SK-N-SH treated with all-trans-retinoic acid at 6 μM for 48 hours (cell line): ENCODE data around the gene GPC6.

ENCODE experiments used
- ATAC-seq: fragments of 200-7000 bp; cut with Tn5 transposase; 3 replicates; pipeline ENCODE4 v1.9.1; 2020; ENCODE audit warnings: mild to moderate bottlenecking, moderate library complexity
- ARNTL ChIP-seq: fragments of 450-650 bp; formaldehyde crosslinking; IDR thresholded peaks from 2 replicates; pipeline ENCODE4 v1.5.0; 2020; ENCODE audit warnings: low read depth, mild to moderate bottlenecking, moderate library complexity, borderline replicate concordance
- BACH2 ChIP-seq: fragments of 250-450 bp; sonication (Bioruptor Pico); IDR thresholded peaks from 2 replicates; pipeline ENCODE4 v1.9.0; 2021; ENCODE audit warnings: mild to moderate bottlenecking, borderline replicate concordance
- CSDC2 ChIP-seq: fragments of 250-450 bp; sonication (Bioruptor Pico); IDR thresholded peaks from 2 replicates; pipeline ENCODE4 v1.5.0; 2020; ENCODE audit warnings: mild to moderate bottlenecking, moderate library complexity
- CSRNP3 ChIP-seq: fragments of 250-450 bp; sonication (Bioruptor Pico); IDR thresholded peaks from 2 replicates; pipeline ENCODE4 v1.5.1; 2021; ENCODE audit warnings: mild to moderate bottlenecking, moderate library complexity
- GLIS3 ChIP-seq: fragments of 250-450 bp; sonication (Bioruptor Pico); IDR thresholded peaks from 2 replicates; pipeline ENCODE4 v1.5.0; 2020; ENCODE audit warnings: mild to moderate bottlenecking, moderate library complexity
- ISL1 ChIP-seq: fragments of 250-450 bp; sonication (Bioruptor Pico); IDR thresholded peaks from 2 replicates; pipeline ENCODE4 v2.1.2; 2022; ENCODE audit warnings: mild to moderate bottlenecking, moderate library complexity
- OSR1 ChIP-seq: fragments of 250-450 bp; sonication (Bioruptor Pico); IDR thresholded peaks from 2 replicates; pipeline ENCODE4 v1.8.0; 2022; ENCODE audit warnings: moderate library complexity, mild to moderate bottlenecking, inconsistent platforms
- POU6F1 ChIP-seq: fragments of 250-450 bp; sonication (Bioruptor Pico); IDR thresholded peaks from 2 replicates; pipeline ENCODE4 v1.8.0; 2021; ENCODE audit warnings: low read depth, mild to moderate bottlenecking, moderate library complexity, borderline replicate concordance
- PPARA ChIP-seq: fragments of 250-450 bp; sonication (Bioruptor Pico); IDR thresholded peaks from 2 replicates; pipeline ENCODE4 v1.5.0; 2020; ENCODE audit warnings: mild to moderate bottlenecking, borderline replicate concordance
- RARB ChIP-seq: fragments of 250-450 bp; sonication (Bioruptor Pico); IDR thresholded peaks from 2 replicates; pipeline ENCODE4 v1.8.0; 2021; ENCODE audit warnings: mild to moderate bottlenecking, moderate library complexity
- TCF4 ChIP-seq: fragments of 250-450 bp; sonication (Bioruptor Pico); IDR thresholded peaks from 2 replicates; pipeline ENCODE4 v1.8.0; 2021; ENCODE audit warnings: mild to moderate bottlenecking, moderate library complexity, borderline replicate concordance
- TOX ChIP-seq: fragments of 250-450 bp; sonication (Bioruptor Pico); IDR thresholded peaks from 2 replicates; pipeline ENCODE4 v1.8.0; 2021; ENCODE audit warnings: mild to moderate bottlenecking, moderate library complexity, borderline replicate concordance
- ZFP3 ChIP-seq: fragments of 250-450 bp; sonication (Bioruptor Pico); IDR thresholded peaks from 2 replicates; pipeline ENCODE4 v1.5.0; 2020; ENCODE audit warnings: mild to moderate bottlenecking, moderate library complexity
- ZFP30 ChIP-seq: fragments of 450-650 bp; formaldehyde crosslinking; IDR thresholded peaks from 2 replicates; pipeline ENCODE4 v1.5.0; 2022; ENCODE audit warnings: mild to moderate bottlenecking, moderate library complexity
- ZNF565 ChIP-seq: fragments of 450-650 bp; formaldehyde crosslinking; conservative IDR thresholded peaks from 2 replicates; pipeline ENCODE4 v1.5.0; 2020; ENCODE audit warnings: low read depth, mild to moderate bottlenecking, moderate library complexity
- ZNF70 ChIP-seq: fragments of 450-650 bp; formaldehyde crosslinking; IDR thresholded peaks from 2 replicates; pipeline ENCODE4 v1.5.0; 2020; ENCODE audit warnings: mild to moderate bottlenecking, moderate library complexity
- ZNF8 ChIP-seq: fragments of 450-650 bp; formaldehyde crosslinking; IDR thresholded peaks from 2 replicates; pipeline ENCODE4 v1.5.0; 2020; ENCODE audit warnings: mild to moderate bottlenecking, moderate library complexity
- TF ChIP-seq, protein P1 (sequence below): fragments of 250-450 bp; sonication (Bioruptor Pico); IDR thresholded peaks from 2 replicates; pipeline ENCODE4 v1.8.0; 2020; ENCODE audit warnings: mild to moderate bottlenecking, moderate library complexity, borderline replicate concordance
- TF ChIP-seq, protein P2 (sequence below): fragments of 250-450 bp; sonication (Bioruptor Pico); IDR thresholded peaks from 2 replicates; pipeline ENCODE4 v1.5.0; 2020; ENCODE audit warnings: mild to moderate bottlenecking, moderate library complexity
- TF ChIP-seq, protein P3 (sequence below): fragments of 250-450 bp; sonication (Bioruptor Pico); IDR thresholded peaks from 2 replicates; pipeline ENCODE4 v1.5.1; 2020; ENCODE audit warnings: low read depth, mild to moderate bottlenecking, moderate library complexity

The GPC6 gene

GRCh38 chr13:93535251-93535650 lies 308.6 kb downstream of the GPC6 start:
- no peak for TF ChIP-seq ARNTL
- no peak for TF ChIP-seq ZNF70 (CRISPR knock-in tag)
- no peak for TF ChIP-seq POU6F1 (CRISPR knock-in tag)
- TF ChIP-seq, all 23 proteins: peak for 0
- ATAC-seq = 0 out of 3 replicates have a peak, but pooled peaks have one; percentile 30

DNA sequence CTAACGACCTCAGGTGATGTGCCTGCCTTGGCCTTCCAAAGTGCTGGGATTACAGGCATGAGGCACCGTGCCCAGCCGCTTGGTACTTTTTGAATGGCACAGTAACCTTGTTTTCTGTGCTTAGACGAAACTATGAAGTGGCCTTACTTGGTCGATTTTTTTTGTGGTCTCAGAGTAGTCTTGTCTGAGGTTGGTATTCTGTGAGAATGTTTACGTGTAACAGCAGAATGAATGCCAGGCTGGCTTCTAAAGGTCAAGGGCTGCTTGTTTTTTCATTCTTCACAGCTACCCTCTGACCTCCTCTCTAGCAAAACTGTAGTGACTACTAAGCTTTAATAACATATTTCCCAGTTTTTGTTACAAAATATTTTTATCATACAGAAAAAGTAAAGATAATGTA lies 313.3 kb downstream of the GPC6 start:
- ATAC-seq = no peak
- TF ChIP-seq ZFP3 (no peak), BACH2 (CRISPR knock-in tag) (no peak), ZFP30 (CRISPR knock-in tag) (no peak), POU6F1 (CRISPR knock-in tag) (no peak), ZNF70 (CRISPR knock-in tag) (no peak), GLIS3 (no peak), RARB (CRISPR knock-in tag) (no peak)

DNA sequence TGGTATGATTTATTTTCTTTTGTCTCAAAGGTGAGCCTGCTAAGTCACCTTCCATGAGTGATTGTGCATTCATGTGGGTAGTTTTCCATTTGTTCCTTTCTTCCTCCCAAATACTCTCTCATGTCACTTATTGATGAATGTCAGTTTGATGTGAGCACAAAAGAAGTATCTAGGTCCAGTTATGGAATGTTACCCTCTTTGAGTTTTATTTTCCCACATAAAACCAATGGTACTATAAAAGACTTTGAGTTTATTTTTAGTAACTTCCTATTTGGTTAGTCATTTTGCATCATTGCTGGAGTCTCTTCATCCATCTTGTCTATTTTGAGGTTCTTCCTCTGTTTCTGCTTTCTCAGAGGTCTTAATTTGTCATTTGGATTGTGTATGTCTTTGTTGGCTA lies 321.3 kb downstream of the GPC6 start:
- ATAC-seq = no peak

GRCh38 chr13:93549326-93550005 lies 322.9 kb downstream of the GPC6 start:
- TF ChIP-seq BACH2 (CRISPR knock-in tag) (no peak), TCF4 (no peak), POU6F1 (CRISPR knock-in tag) (no peak), ZFP3 (no peak), GLIS3 (no peak), CSDC2 (CRISPR knock-in tag) (no peak), TOX (no peak), PPARA (CRISPR knock-in tag) (no peak), OSR1 (CRISPR knock-in tag) (no peak), ISL1 (no peak)
- ATAC-seq = no peak

More for the DNA sequence above, 321.3 kb downstream of the GPC6 start:
- TF ChIP-seq RARB (CRISPR knock-in tag) (no peak), ZNF70 (CRISPR knock-in tag) (no peak), CSRNP3 (CRISPR knock-in tag) (no peak), ZNF8 (CRISPR knock-in tag) (no peak), ZFP30 (CRISPR knock-in tag) (no peak), ZNF565 (CRISPR knock-in tag) (no peak)
- TF ChIP-seq, all 23 proteins: peak for 0

GRCh38 chr13:93550236-93550635 lies 323.6 kb downstream of the GPC6 start:
- no peak for ATAC-seq
- TF ChIP-seq BACH2 (CRISPR knock-in tag) (no peak), ZFP30 (CRISPR knock-in tag) (no peak), ZNF8 (CRISPR knock-in tag) (no peak), OSR1 (CRISPR knock-in tag) (no peak), ARNTL (no peak), RARB (CRISPR knock-in tag) (no peak), ZNF70 (CRISPR knock-in tag) (no peak)
- TF ChIP-seq, protein P1, sequence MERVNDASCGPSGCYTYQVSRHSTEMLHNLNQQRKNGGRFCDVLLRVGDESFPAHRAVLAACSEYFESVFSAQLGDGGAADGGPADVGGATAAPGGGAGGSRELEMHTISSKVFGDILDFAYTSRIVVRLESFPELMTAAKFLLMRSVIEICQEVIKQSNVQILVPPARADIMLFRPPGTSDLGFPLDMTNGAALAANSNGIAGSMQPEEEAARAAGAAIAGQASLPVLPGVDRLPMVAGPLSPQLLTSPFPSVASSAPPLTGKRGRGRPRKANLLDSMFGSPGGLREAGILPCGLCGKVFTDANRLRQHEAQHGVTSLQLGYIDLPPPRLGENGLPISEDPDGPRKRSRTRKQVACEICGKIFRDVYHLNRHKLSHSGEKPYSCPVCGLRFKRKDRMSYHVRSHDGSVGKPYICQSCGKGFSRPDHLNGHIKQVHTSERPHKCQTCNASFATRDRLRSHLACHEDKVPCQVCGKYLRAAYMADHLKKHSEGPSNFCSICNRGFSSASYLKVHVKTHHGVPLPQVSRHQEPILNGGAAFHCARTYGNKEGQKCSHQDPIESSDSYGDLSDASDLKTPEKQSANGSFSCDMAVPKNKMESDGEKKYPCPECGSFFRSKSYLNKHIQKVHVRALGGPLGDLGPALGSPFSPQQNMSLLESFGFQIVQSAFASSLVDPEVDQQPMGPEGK = no peak
- TF ChIP-seq, protein P2, sequence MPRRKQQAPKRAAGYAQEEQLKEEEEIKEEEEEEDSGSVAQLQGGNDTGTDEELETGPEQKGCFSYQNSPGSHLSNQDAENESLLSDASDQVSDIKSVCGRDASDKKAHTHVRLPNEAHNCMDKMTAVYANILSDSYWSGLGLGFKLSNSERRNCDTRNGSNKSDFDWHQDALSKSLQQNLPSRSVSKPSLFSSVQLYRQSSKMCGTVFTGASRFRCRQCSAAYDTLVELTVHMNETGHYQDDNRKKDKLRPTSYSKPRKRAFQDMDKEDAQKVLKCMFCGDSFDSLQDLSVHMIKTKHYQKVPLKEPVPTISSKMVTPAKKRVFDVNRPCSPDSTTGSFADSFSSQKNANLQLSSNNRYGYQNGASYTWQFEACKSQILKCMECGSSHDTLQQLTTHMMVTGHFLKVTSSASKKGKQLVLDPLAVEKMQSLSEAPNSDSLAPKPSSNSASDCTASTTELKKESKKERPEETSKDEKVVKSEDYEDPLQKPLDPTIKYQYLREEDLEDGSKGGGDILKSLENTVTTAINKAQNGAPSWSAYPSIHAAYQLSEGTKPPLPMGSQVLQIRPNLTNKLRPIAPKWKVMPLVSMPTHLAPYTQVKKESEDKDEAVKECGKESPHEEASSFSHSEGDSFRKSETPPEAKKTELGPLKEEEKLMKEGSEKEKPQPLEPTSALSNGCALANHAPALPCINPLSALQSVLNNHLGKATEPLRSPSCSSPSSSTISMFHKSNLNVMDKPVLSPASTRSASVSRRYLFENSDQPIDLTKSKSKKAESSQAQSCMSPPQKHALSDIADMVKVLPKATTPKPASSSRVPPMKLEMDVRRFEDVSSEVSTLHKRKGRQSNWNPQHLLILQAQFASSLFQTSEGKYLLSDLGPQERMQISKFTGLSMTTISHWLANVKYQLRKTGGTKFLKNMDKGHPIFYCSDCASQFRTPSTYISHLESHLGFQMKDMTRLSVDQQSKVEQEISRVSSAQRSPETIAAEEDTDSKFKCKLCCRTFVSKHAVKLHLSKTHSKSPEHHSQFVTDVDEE (CRISPR knock-in tag) = no peak
- TF ChIP-seq, protein P3, sequence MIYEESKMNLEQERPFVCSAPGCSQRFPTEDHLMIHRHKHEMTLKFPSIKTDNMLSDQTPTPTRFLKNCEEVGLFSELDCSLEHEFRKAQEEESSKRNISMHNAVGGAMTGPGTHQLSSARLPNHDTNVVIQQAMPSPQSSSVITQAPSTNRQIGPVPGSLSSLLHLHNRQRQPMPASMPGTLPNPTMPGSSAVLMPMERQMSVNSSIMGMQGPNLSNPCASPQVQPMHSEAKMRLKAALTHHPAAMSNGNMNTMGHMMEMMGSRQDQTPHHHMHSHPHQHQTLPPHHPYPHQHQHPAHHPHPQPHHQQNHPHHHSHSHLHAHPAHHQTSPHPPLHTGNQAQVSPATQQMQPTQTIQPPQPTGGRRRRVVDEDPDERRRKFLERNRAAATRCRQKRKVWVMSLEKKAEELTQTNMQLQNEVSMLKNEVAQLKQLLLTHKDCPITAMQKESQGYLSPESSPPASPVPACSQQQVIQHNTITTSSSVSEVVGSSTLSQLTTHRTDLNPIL (CRISPR knock-in tag) = no peak
